Keratinocyte (primary cell): ENCODE measurements around the gene CD2AP. TPM values are rescaled to one million over a fixed set of nuclear protein-coding genes. Genes with fewer than 3 reads are reported as not detected.

Experiments
- DNase-seq: peaks from one replicate; pipeline ENCODE4 v3.0.0-alpha.2; 2011; ENCODE audit warnings: low read depth, missing footprints, low spot score
- FAIRE-seq: peaks from 2 replicates; lab custom pipeline; 2011; peaks lifted over from hg19 to GRCh38; lab: Jason Lieb, UNC
- H2AFZ ChIP-seq: 2 replicates; pipeline ENCODE4 v1.6.0; 2012; ENCODE audit warnings: low read length, control low read depth, inconsistent platforms; ENCODE audit not compliant: control insufficient read depth
- H3K27ac ChIP-seq: 2 replicates; pipeline ENCODE4 v1.5.1; 2011; ENCODE audit warnings: low read length; ENCODE audit not compliant: control insufficient read depth, insufficient read depth
- H3K27me3 ChIP-seq: 3 replicates; pipeline ENCODE4 v1.6.0; 2011; ENCODE audit warnings: low read length; ENCODE audit not compliant: control insufficient read depth, insufficient read depth; ENCODE audit errors: extremely low read depth
- H3K36me3 ChIP-seq, 2 experiments: 2 replicates in 1 of 2; 3 replicates in 1 of 2; pipeline ENCODE4 v1.5.1; 2011; ENCODE audit warnings: low read length in 2 of 2, mild to moderate bottlenecking in 1 of 2; ENCODE audit not compliant: control insufficient read depth in 2 of 2, insufficient read depth in 2 of 2; ENCODE audit errors: extremely low read depth in 1 of 2
- H3K4me1 ChIP-seq: 3 replicates; pipeline ENCODE4 v1.5.1; 2011; ENCODE audit warnings: low read length; ENCODE audit not compliant: control insufficient read depth, insufficient read depth; ENCODE audit errors: extremely low read depth
- H3K4me2 ChIP-seq: 3 replicates; pipeline ENCODE4 v1.6.0; 2011; ENCODE audit warnings: low read depth, low read length; ENCODE audit not compliant: control insufficient read depth, insufficient read depth; ENCODE audit errors: extremely low read depth
- H3K4me3 ChIP-seq, 3 experiments: fragments of 200-600 bp in 1 of 3; sonication (generic) in 1 of 3; 2 replicates in 2 of 3; 3 replicates in 1 of 3; pipeline ENCODE4 v1.5.1; 2011 to 2016; ENCODE audit warnings: low read length in 3 of 3, mild to moderate bottlenecking in 3 of 3, control low read depth in 2 of 3, inconsistent platforms in 1 of 3, low read depth in 1 of 3, mixed read lengths in 1 of 3, mixed run types in 1 of 3, moderate library complexity in 1 of 3; ENCODE audit not compliant: control insufficient read depth in 2 of 3, insufficient read depth in 2 of 3; ENCODE audit errors: extremely low read depth in 1 of 3
- H3K79me2 ChIP-seq: 2 replicates; pipeline ENCODE4 v1.6.0; 2012; ENCODE audit warnings: low read length; ENCODE audit not compliant: control insufficient read depth, insufficient read depth
- H3K9ac ChIP-seq: 3 replicates; pipeline ENCODE4 v1.6.0; 2011; ENCODE audit warnings: low read length; ENCODE audit not compliant: control insufficient read depth, insufficient read depth; ENCODE audit errors: extremely low read depth
- H3K9me1 ChIP-seq: 3 replicates; pipeline ENCODE4 v1.6.0; 2011; ENCODE audit warnings: low read length; ENCODE audit not compliant: control insufficient read depth, insufficient read depth; ENCODE audit errors: extremely low read depth
- H3K9me3 ChIP-seq: 2 replicates; pipeline ENCODE4 v1.5.1; 2012; ENCODE audit warnings: low read depth, low read length; ENCODE audit not compliant: control insufficient read depth
- H4K20me1 ChIP-seq: 3 replicates; pipeline ENCODE4 v1.6.0; 2011; ENCODE audit warnings: low read length; ENCODE audit not compliant: control insufficient read depth, insufficient read depth; ENCODE audit errors: extremely low read depth
- EZH2 ChIP-seq: IDR thresholded peaks from one replicate; pipeline ENCODE4 v1.6.1; 2012; ENCODE audit warnings: inconsistent platforms, mild to moderate bottlenecking, low read length, moderate library complexity
- dilution Hi-C: fragments of 300-500 bp; cut with MboI; formaldehyde crosslinking; loops from one replicate; pipeline ENCODE4 v1.7.0; 2020; ENCODE audit warnings: low sequenced_read_pairs; ENCODE audit not compliant: extremely low pct_ligation_motif_present
- polyA plus RNA-seq, 5 experiments: library from polyadenylated mRNA; depleted of rRNA in 3 of 5; stranded (reverse) in 3 of 5; stranded (forward) in 1 of 5; unstranded in 1 of 5; fragments of >200 nt; gene quantifications; 1 replicate in 1 of 5; 2 replicates in 3 of 5; 3 replicates in 1 of 5; pipeline versions ENCODE4 v1.2.1 to v1.2.3, GENCODE V29; 2011 to 2012; ENCODE audit warnings: missing spikeins in 2 of 5, low read depth in 1 of 5, low replicate concordance in 1 of 5
- TF ChIP-seq, protein P1 (sequence below), 3 experiments: IDR thresholded peaks in 1 of 3; conservative IDR thresholded peaks in 1 of 3; optimal IDR thresholded peaks in 1 of 3; 2 replicates in 2 of 3; 3 replicates in 1 of 3; pipeline versions ENCODE3 to v1.5.1; 2011; ENCODE audit warnings: low read length in 3 of 3, mild to moderate bottlenecking in 3 of 3, moderate library complexity in 2 of 3, control low read depth in 1 of 3, inconsistent platforms in 1 of 3; ENCODE audit not compliant: insufficient read depth in 2 of 3; ENCODE audit errors: extremely low read depth in 1 of 3

The CD2AP gene
- polyA plus RNA-seq, 1 donor (not counting 4 experiments of a cell fraction or from before 2014, with no cell fraction given) = 23.9 TPM

- Histone ChIP-seq H3K4me3 (no peak overlapping the region), H3K9me3 (no peaks in the 10 kb centered on the region), H3K4me2 (no peak overlapping the region), H3K27me3 (no peaks in the 10 kb centered on the region), H3K79me2 (peaks cover 96% of the 10 kb centered on the region), H3K4me1 (no peaks in the 10 kb centered on the region), H2AFZ (no peak overlapping the region), H4K20me1 (peaks cover 3% of the 10 kb centered on the region), H3K36me3 (no peaks in the 10 kb centered on the region), H3K9me1 (no peaks in the 10 kb centered on the region), H3K9ac (no peak overlapping the region), H3K27ac (no peak overlapping the region)
- no peak for FAIRE-seq
- no peak for DNase-seq
- dilution Hi-C loops = no loop called here
- no peak for TF ChIP-seq EZH2
- TF ChIP-seq, protein P1, sequence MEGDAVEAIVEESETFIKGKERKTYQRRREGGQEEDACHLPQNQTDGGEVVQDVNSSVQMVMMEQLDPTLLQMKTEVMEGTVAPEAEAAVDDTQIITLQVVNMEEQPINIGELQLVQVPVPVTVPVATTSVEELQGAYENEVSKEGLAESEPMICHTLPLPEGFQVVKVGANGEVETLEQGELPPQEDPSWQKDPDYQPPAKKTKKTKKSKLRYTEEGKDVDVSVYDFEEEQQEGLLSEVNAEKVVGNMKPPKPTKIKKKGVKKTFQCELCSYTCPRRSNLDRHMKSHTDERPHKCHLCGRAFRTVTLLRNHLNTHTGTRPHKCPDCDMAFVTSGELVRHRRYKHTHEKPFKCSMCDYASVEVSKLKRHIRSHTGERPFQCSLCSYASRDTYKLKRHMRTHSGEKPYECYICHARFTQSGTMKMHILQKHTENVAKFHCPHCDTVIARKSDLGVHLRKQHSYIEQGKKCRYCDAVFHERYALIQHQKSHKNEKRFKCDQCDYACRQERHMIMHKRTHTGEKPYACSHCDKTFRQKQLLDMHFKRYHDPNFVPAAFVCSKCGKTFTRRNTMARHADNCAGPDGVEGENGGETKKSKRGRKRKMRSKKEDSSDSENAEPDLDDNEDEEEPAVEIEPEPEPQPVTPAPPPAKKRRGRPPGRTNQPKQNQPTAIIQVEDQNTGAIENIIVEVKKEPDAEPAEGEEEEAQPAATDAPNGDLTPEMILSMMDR (optimal IDR thresholded peaks at IDR 0.05 in 1 of 3, IDR thresholded peaks at IDR 0.05 in 1 of 3, conservative IDR thresholded peaks at IDR 0.05 in 1 of 3; ENCODE audit: extremely low read depth in 1 of 3, insufficient read depth in 2 of 3, low read length in 3 of 3) = no peak
Measured at GRCh38 chr6:47490676-47491075, 13.1 kb downstream of the CD2AP start.

- Histone ChIP-seq H3K4me3 (no peak overlapping the region), H3K27ac (no peak overlapping the region), H3K27me3 (no peaks in the 10 kb centered on the region), H3K9me3 (no peaks in the 10 kb centered on the region), H3K4me2 (no peak overlapping the region), H4K20me1 (peaks cover 3% of the 10 kb centered on the region), H3K9me1 (no peaks in the 10 kb centered on the region), H2AFZ (no peak overlapping the region), H3K36me3 (no peaks in the 10 kb centered on the region), H3K9ac (no peak overlapping the region), H3K79me2 (peaks cover 96% of the 10 kb centered on the region), H3K4me1 (no peaks in the 10 kb centered on the region)
- no peak for DNase-seq
- TF ChIP-seq, protein P1 (optimal IDR thresholded peaks at IDR 0.05 in 1 of 3, IDR thresholded peaks at IDR 0.05 in 1 of 3, conservative IDR thresholded peaks at IDR 0.05 in 1 of 3; ENCODE audit: extremely low read depth in 1 of 3, insufficient read depth in 2 of 3, low read length in 3 of 3) = no peak
- TF ChIP-seq EZH2 = no peak
- no peak for FAIRE-seq
- dilution Hi-C loops = no loop called here
Measured at GRCh38 chr6:47492355-47492754, 14.8 kb downstream of the CD2AP start.
